Activated effector memory CD4-positive, alpha-beta T cell treated with Interleukin-2 at 50 U/mL for 16 hours (primary cell): Measurements from ENCODE around the gene ZNF679.
"Not testable (repeated sequence)": the region's sequence is repeated elsewhere in the genome, so short reads cannot be mapped to it uniquely, and the experiment has no call there.

Experiments
- DNase-seq: peaks from one replicate; pipeline ENCODE4 v3.0.0-alpha.2; 2020

The ZNF679 gene

GRCh38 chr7:64228174-64228573 is at the start of gene ZNF679:
TSS of gene ZNF679 (plus strand) at chr7:64228474. CDS start at chr7:64249118, 20,644 bp downstream.
- DNase-seq, result not testable (repeated sequence)

- DNase-seq, result no peak
These were observed 47.3 kb upstream of the ZNF679 start for GRCh38 chr7:64180989-64181388.

GRCh38 chr7:64181586-64181985 is 46.7 kb upstream of the ZNF679 start:
- DNase-seq, result no peak

- no peak for DNase-seq
These were observed 46.1 kb upstream of the ZNF679 start for GRCh38 chr7:64182036-64182790.

- DNase-seq, result peak; percentile 28
These were observed 45.0 kb upstream of the ZNF679 start for GRCh38 chr7:64183126-64183742.

- DNase-seq, result no peak
These were observed 44.4 kb upstream of the ZNF679 start for GRCh38 chr7:64183827-64184372.

GRCh38 chr7:64184376-64184775 is 43.9 kb upstream of the ZNF679 start:
- no peak for DNase-seq

GRCh38 chr7:64187408-64187807 is 40.9 kb upstream of the ZNF679 start:
- DNase-seq, result no peak

GRCh38 chr7:64192148-64192704 is 36.0 kb upstream of the ZNF679 start:
- DNase-seq, result no peak

- no peak for DNase-seq
These were observed 35.5 kb upstream of the ZNF679 start for GRCh38 chr7:64192775-64193174.

GRCh38 chr7:64206903-64207302 is 21.4 kb upstream of the ZNF679 start, which contains the start of gene ZNF735:
TSS of gene ZNF735 (plus strand) at chr7:64207203. CDS start at chr7:64207203, 0 bp downstream.
- DNase-seq, result no peak

GRCh38 chr7:64219710-64220298 is 8.5 kb upstream of the ZNF679 start:
- not testable (repeated sequence) for DNase-seq

GRCh38 chr7:64223366-64223765 is 4.9 kb upstream of the ZNF679 start:
- no peak for DNase-seq

GRCh38 chr7:64266341-64266919 is 38.2 kb downstream of the ZNF679 start:
- DNase-seq, result no peak

GRCh38 chr7:64277630-64278029 is 49.4 kb downstream of the ZNF679 start:
- DNase-seq, result no peak

- DNase-seq, result no peak
These were observed 66.6 kb downstream of the ZNF679 start for GRCh38 chr7:64294701-64295420.

- not testable (repeated sequence) for DNase-seq
These were observed 69.1 kb downstream of the ZNF679 start for GRCh38 chr7:64297418-64297817.

- DNase-seq, result no peak
These were observed 72.5 kb downstream of the ZNF679 start for GRCh38 chr7:64300641-64301405.

GRCh38 chr7:64307254-64308015 is 79.2 kb downstream of the ZNF679 start:
- peak; percentile 95 for DNase-seq

- peak; percentile 5 for DNase-seq
These were observed 79.7 kb downstream of the ZNF679 start for GRCh38 chr7:64308016-64308270.

- DNase-seq, result no peak
These were observed 82.2 kb downstream of the ZNF679 start for GRCh38 chr7:64310426-64310825.
